ENCODE measurements around the gene CD151. TPM values are rescaled to one million over a fixed set of nuclear protein-coding genes. Genes with fewer than 3 reads are reported as not detected.

CD151 gene
- total and polyA plus RNA-seq, 2 experiments from 2014 or later, result 62.9 to 109 TPM

DNA sequence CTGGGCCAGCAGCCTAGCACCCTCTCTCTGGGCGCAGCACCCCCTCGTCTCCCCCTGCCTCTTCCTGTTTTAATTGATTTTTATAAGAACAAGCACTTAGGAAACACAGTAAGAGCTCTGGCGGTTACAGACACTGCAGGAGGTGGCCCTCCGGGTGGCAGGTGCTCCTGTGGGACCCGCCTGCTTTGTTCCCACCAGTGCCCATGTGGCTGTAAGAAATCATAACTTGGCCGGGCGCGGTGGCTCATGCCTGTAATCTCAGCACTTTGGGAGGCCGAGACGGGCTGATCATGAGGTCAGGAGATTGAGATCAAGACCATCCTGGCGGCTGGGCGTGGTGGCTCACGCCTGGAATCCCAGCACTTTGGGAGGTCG, 28.3 kb downstream of the CD151 start:
- H3K4me3 ChIP-seq, result no peak overlapping the region
- H3K79me2 ChIP-seq (replicated peaks; ENCODE audit: insufficient read depth), result no peaks in the 10 kb centered on the region
- no peak overlapping the region for H2AFZ ChIP-seq
- H3K27me3 ChIP-seq (ENCODE audit: insufficient read depth), result no peaks in the 10 kb centered on the region
- H3K36me3 ChIP-seq (ENCODE audit: insufficient read depth), result no peaks in the 10 kb centered on the region
- peaks cover 16% of the 10 kb centered on the region for H3F3A ChIP-seq (replicated peaks; ENCODE audit: low read depth)
- ATAC-seq (no peak), DNase-seq (ENCODE audit: low spot score) (no peak)
- Mint-ChIP-seq H3K9me3 (no peaks in the 10 kb centered on the region; the same call in 2 of the 3 replicates), H3K27me3 (ENCODE audit: insufficient read depth, low read depth, poor library complexity) (peaks cover 29% of the 10 kb centered on the region), H3K36me3 (ENCODE audit: low read depth) (peaks cover 3% of the 10 kb centered on the region; the same call in 1 of the 3 replicates), H3K4me1 (peaks cover 37% of the 10 kb centered on the region), H3K4me3 (peak overlapping the region; percentile 10; the same call in 1 of the 3 replicates), H3K27ac (no peak overlapping the region)
- TF ChIP-seq ZNF114 (CRISPR knock-in tag; IDR thresholded peaks at IDR 0.05), result no peak
- no peak for TF ChIP-seq STAT1 (IDR thresholded peaks at IDR 0.05; ENCODE audit: unreplicated experiment)
- no peak for TF ChIP-seq EZH2phosphoT487 (IDR thresholded peaks at IDR 0.05; ENCODE audit: unreplicated experiment)
- no peak for TF ChIP-seq NANOG (IDR thresholded peaks at IDR 0.05; ENCODE audit: borderline replicate concordance)
- TF ChIP-seq JUNB (IDR thresholded peaks at IDR 0.05; ENCODE audit: unreplicated experiment), result no peak
- TF ChIP-seq, protein P1, sequence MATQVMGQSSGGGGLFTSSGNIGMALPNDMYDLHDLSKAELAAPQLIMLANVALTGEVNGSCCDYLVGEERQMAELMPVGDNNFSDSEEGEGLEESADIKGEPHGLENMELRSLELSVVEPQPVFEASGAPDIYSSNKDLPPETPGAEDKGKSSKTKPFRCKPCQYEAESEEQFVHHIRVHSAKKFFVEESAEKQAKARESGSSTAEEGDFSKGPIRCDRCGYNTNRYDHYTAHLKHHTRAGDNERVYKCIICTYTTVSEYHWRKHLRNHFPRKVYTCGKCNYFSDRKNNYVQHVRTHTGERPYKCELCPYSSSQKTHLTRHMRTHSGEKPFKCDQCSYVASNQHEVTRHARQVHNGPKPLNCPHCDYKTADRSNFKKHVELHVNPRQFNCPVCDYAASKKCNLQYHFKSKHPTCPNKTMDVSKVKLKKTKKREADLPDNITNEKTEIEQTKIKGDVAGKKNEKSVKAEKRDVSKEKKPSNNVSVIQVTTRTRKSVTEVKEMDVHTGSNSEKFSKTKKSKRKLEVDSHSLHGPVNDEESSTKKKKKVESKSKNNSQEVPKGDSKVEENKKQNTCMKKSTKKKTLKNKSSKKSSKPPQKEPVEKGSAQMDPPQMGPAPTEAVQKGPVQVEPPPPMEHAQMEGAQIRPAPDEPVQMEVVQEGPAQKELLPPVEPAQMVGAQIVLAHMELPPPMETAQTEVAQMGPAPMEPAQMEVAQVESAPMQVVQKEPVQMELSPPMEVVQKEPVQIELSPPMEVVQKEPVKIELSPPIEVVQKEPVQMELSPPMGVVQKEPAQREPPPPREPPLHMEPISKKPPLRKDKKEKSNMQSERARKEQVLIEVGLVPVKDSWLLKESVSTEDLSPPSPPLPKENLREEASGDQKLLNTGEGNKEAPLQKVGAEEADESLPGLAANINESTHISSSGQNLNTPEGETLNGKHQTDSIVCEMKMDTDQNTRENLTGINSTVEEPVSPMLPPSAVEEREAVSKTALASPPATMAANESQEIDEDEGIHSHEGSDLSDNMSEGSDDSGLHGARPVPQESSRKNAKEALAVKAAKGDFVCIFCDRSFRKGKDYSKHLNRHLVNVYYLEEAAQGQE (IDR thresholded peaks at IDR 0.05; ENCODE audit: unreplicated experiment), result no peak
- no peak for TF ChIP-seq CTCF (conservative IDR thresholded peaks at IDR 0.05; ENCODE audit: low read depth in 2 of 2)
- no peaks in the 10 kb centered on the region for H3K9me2 ChIP-seq (ENCODE audit: insufficient read depth)
- no peak overlapping the region for H3K27ac ChIP-seq (ENCODE audit: low read depth)
- peaks cover 33% of the 10 kb centered on the region for H4K20me1 ChIP-seq (replicated peaks; ENCODE audit: insufficient read depth)
- peaks cover 25% of the 10 kb centered on the region; the same call in 1 of the 2 replicates for H3K4me1 ChIP-seq (ENCODE audit: insufficient read depth)
- H3K4me2 ChIP-seq, result no peak overlapping the region

- peaks cover 22% of the 10 kb centered on the region for H3F3A ChIP-seq (replicated peaks; ENCODE audit: low read depth)
- H3K4me1 Mint-ChIP-seq, result peaks cover 30% of the 10 kb centered on the region
- H3K36me3 ChIP-seq (ENCODE audit: insufficient read depth), result no peaks in the 10 kb centered on the region
- H3K79me2 ChIP-seq (replicated peaks; ENCODE audit: insufficient read depth), result no peaks in the 10 kb centered on the region
- H3K27ac ChIP-seq (ENCODE audit: low read depth), result no peak overlapping the region
- no peak overlapping the region for H3K4me3 ChIP-seq
- peaks cover 16% of the 10 kb centered on the region; the same call in 1 of the 2 replicates for H3K4me1 ChIP-seq (ENCODE audit: insufficient read depth)
- peak overlapping the region; percentile 71; the same call in 1 of the 2 replicates for H3K4me2 ChIP-seq
- ATAC-seq, result peak; percentile 54
- peaks cover 37% of the 10 kb centered on the region for H4K20me1 ChIP-seq (replicated peaks; ENCODE audit: insufficient read depth)
- H2AFZ ChIP-seq, result no peak overlapping the region
- H3K9me2 ChIP-seq (ENCODE audit: insufficient read depth), result no peaks in the 10 kb centered on the region
- H3K9me3 Mint-ChIP-seq, result no peaks in the 10 kb centered on the region; the same call in 2 of the 3 replicates
- H3K27ac Mint-ChIP-seq, result no peak overlapping the region
- peak overlapping the region; percentile 54; the same call in 2 of the 3 replicates for H3K4me3 Mint-ChIP-seq
- DNase-seq (ENCODE audit: low spot score), result peak; percentile 67
- peaks cover 3% of the 10 kb centered on the region; the same call in 1 of the 3 replicates for H3K36me3 Mint-ChIP-seq (ENCODE audit: low read depth)
- peaks cover 31% of the 10 kb centered on the region for H3K27me3 Mint-ChIP-seq (ENCODE audit: insufficient read depth, low read depth, poor library complexity)
- H3K27me3 ChIP-seq (ENCODE audit: insufficient read depth), result no peaks in the 10 kb centered on the region
- 0 out of 2 replicates have a peak, but pooled peaks have one; percentile 36 for TF ChIP-seq CREB1 (CRISPR knock-in tag; IDR thresholded peaks at IDR 0.05; ENCODE audit: low read depth)
- 0 out of 2 replicates have a peak, but pooled peaks have one; percentile 38 for TF ChIP-seq POLR2AphosphoS5 (IDR thresholded peaks at IDR 0.05; ENCODE audit: low read depth)
- no peak for TF ChIP-seq ZNF331 (CRISPR knock-in tag; IDR thresholded peaks at IDR 0.05; ENCODE audit: low read depth)
- TF ChIP-seq CTCF (conservative IDR thresholded peaks at IDR 0.05; ENCODE audit: low read depth in 2 of 2), result no peak
These were observed 29.4 kb downstream of the CD151 start for GRCh38 chr11:862081-862661.
